B cell (primary cell): ENCODE data around the gene WDR46. TPM values are rescaled to one million over a fixed set of nuclear protein-coding genes. Genes with fewer than 3 reads are reported as not detected.

Experiments used
- ATAC-seq: fragments of 200-7000 bp; cut with Tn5 transposase; one replicate; pipeline ENCODE4 v1.10.0; 2021; ENCODE audit warnings: low read depth, mild to moderate bottlenecking, moderate number of reproducible peaks, moderate library complexity
- CTCF ChIA-PET: fragments of 350-600 bp; sonication (Branson Sonifier 250); formaldehyde crosslinking; loops from one replicate; lab custom pipeline; 2021; ENCODE audit warnings: antibody characterized with exemption, inconsistent platforms; lab: Charles Lee
- POLR2A ChIA-PET: fragments of 350-600 bp; sonication (Branson Sonifier 250); formaldehyde crosslinking; loops from one replicate; lab custom pipeline; 2021; ENCODE audit warnings: antibody characterized with exemption; lab: Charles Lee
- DNase-seq: peaks from one replicate; pipeline ENCODE4 v3.0.0; 2013
- H2AFZ ChIP-seq: 2 replicates; pipeline ENCODE4 v1.6.1; 2012; ENCODE audit warnings: mild to moderate bottlenecking, low read depth, low read length; ENCODE audit not compliant: insufficient read depth, poor library complexity, severe bottlenecking
- H3K27ac ChIP-seq, 2 donors: 1 replicate in 1 of 2; 2 replicates in 1 of 2; pipeline ENCODE4 v1.5.1; 2012 to 2013; ENCODE audit warnings: low read length in 2 of 2, mild to moderate bottlenecking in 2 of 2, moderate library complexity in 1 of 2
- H3K27me3 ChIP-seq, 4 experiments: fragments of 200-600 bp in 1 of 4; sonication (generic) in 1 of 4; replicated peaks in 1 of 4; 1 replicate in 2 of 4; 2 replicates in 2 of 4; pipeline versions ENCODE4 v1.6.1 to v1.7.0; 2013 to 2016; ENCODE audit warnings: low read length in 3 of 4, mild to moderate bottlenecking in 2 of 4, mixed read lengths in 1 of 4, moderate library complexity in 1 of 4; ENCODE audit not compliant: insufficient read depth in 4 of 4, control insufficient read depth in 3 of 4; ENCODE audit errors: control extremely low read depth in 1 of 4
- H3K36me3 ChIP-seq, 2 experiments: replicated peaks in 1 of 2; 1 replicate in 1 of 2; 2 replicates in 1 of 2; pipeline versions ENCODE4 v1.6.1 to v1.7.1; 2013; ENCODE audit warnings: low read length in 1 of 2; ENCODE audit not compliant: insufficient read depth in 2 of 2, control insufficient read depth in 1 of 2; ENCODE audit errors: control extremely low read depth in 1 of 2, extremely low read depth in 1 of 2
- H3K4me1 ChIP-seq, 2 donors: fragments of 200-600 bp in 1 of 2; sonication (generic) in 1 of 2; 1 replicate in 1 of 2; 2 replicates in 1 of 2; pipeline versions ENCODE4 v1.5.1 to v1.6.1; 2013 to 2017; ENCODE audit warnings: low read length in 2 of 2; ENCODE audit not compliant: control insufficient read depth in 2 of 2, insufficient read depth in 2 of 2
- H3K4me2 ChIP-seq: replicated peaks from 2 replicates; pipeline ENCODE3; 2012; ENCODE audit warnings: mild to moderate bottlenecking, low read depth, low read length; ENCODE audit not compliant: poor library complexity, severe bottlenecking
- H3K4me3 ChIP-seq, 5 experiments: fragments of 200-600 bp in 1 of 5; sonication (generic) in 1 of 5; 1 replicate in 3 of 5; 2 replicates in 2 of 5; pipeline versions ENCODE4 v1.5.1 to v1.7.0; 2011 to 2016; ENCODE audit warnings: low read length in 4 of 5, mild to moderate bottlenecking in 4 of 5, low read depth in 2 of 5, control low read depth in 1 of 5, moderate library complexity in 1 of 5; ENCODE audit not compliant: insufficient read depth in 1 of 5; ENCODE audit errors: control extremely low read depth in 1 of 5, extremely low read depth in 1 of 5
- H3K79me2 ChIP-seq: fragments of 200-600 bp; sonication (generic); one replicate; pipeline ENCODE4 v1.6.0; 2016; ENCODE audit warnings: low read length; ENCODE audit not compliant: control insufficient read depth, insufficient read depth
- H3K9ac ChIP-seq: fragments of 200-600 bp; sonication (generic); 2 replicates; pipeline ENCODE4 v1.6.1; 2017; ENCODE audit warnings: mild to moderate bottlenecking, low read length, moderate library complexity
- H3K9me3 ChIP-seq, 3 donors: one replicate each; pipeline versions ENCODE4 v1.6.1 to v1.7.1; 2013; ENCODE audit warnings: low read length in 2 of 3; ENCODE audit not compliant: control insufficient read depth in 2 of 3, insufficient read depth in 1 of 3; ENCODE audit errors: control extremely low read depth in 1 of 3
- H4K20me1 ChIP-seq: 2 replicates; pipeline ENCODE4 v1.6.0; 2012; ENCODE audit warnings: mild to moderate bottlenecking, low read length; ENCODE audit not compliant: insufficient read depth, control insufficient read depth, poor library complexity, severe bottlenecking
- H3K27ac Mint-ChIP-seq: one replicate; pipeline ENCODE4 v1.8.0; 2021; ENCODE audit warnings: mixed read lengths
- H3K27me3 Mint-ChIP-seq: one replicate; pipeline ENCODE4 v1.8.0; 2021; ENCODE audit warnings: mixed read lengths
- H3K4me1 Mint-ChIP-seq: one replicate; pipeline ENCODE4 v1.8.0; 2021; ENCODE audit warnings: mixed read lengths
- H3K4me3 Mint-ChIP-seq: one replicate; pipeline ENCODE4 v1.8.0; 2021; ENCODE audit warnings: mixed read lengths
- H3K9me3 Mint-ChIP-seq: one replicate; pipeline ENCODE4 v1.8.0; 2022; ENCODE audit warnings: mixed read lengths; ENCODE audit not compliant: insufficient read depth
- CTCF ChIP-seq: fragments of 200-600 bp; IDR thresholded peaks from one replicate; pipeline ENCODE4 v1.8.0; 2022; ENCODE audit warnings: antibody characterized with exemption, mild to moderate bottlenecking
- EZH2 ChIP-seq: IDR thresholded peaks from 2 replicates; pipeline ENCODE4 v1.6.1; 2012; ENCODE audit warnings: borderline replicate concordance, low read depth, mild to moderate bottlenecking, moderate library complexity, low read length; ENCODE audit not compliant: insufficient read depth, poor library complexity, severe bottlenecking
- WGBS: methylation state at CpG from one replicate; pipeline ENCODE4 v1.1.5; 2013; ENCODE audit warnings: missing lambda C conversion rate; ENCODE audit not compliant: insufficient coverage; 5-methylcytosine and 5-hydroxymethylcytosine counted together
- intact Hi-C: fragments of 100-400 bp; cut with micrococcal nuclease; formaldehyde crosslinking; loops from one replicate; pipeline ENCODE4 v1.10.0; 2022
- polyA plus RNA-seq: library from polyadenylated mRNA; depleted of rRNA; stranded (reverse); fragments of >200 nt; gene quantifications from 2 replicates; pipeline ENCODE4 v1.2.3, GENCODE V29; 2012
- total RNA-seq, 2 donors: library from RNA; stranded (reverse); fragments of 120-200 nt in 1 of 2; gene quantifications; 1 replicate in 1 of 2; 2 replicates in 1 of 2; pipeline versions ENCODE4 v1.2.3 to v1.2.4, GENCODE V29; 2013 to 2022

Gene WDR46
- total and polyA plus RNA-seq, 2 donors (not counting 1 experiment from before 2014, with no cell fraction given) = 60.1 to 77.2 TPM

DNA sequence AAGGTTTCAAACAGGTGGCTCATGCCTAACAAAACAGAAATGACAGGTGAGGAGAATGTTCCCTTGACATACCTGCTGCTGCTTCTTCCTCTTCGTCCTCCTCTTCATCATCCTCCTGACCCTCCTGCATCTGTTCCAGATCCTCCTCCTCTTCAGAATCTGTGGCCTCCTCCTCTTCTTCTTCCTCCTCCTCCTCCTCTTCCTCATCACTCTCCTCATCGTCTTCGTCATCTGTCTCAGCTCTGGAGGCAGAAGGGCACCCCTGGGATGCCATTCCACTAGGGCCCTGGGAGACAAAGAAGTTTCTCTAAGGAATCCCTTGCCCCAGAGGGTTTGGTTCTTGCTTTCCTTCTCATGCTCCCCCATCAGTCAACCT, 30.9 kb upstream of the WDR46 start:
- Histone ChIP-seq H3K79me2 (peaks cover 73% of the 10 kb centered on the region), H3K27ac (peak overlapping the region in 1 of 2 donors; percentile 1), H3K9ac (no peak overlapping the region), H2AFZ (no peak overlapping the region), H3K4me2 (peak overlapping the region; percentile 84), H3K4me1 (peaks cover 64 to 82% of the 10 kb centered on the region in 2 donors), H3K9me3 (no peaks in the 10 kb centered on the region), H3K27me3 (no peaks in the 10 kb centered on the region), H3K4me3 (no peak overlapping the region), H4K20me1 (peaks cover 34% of the 10 kb centered on the region), H3K36me3 (peaks cover 3 to 44% of the 10 kb centered on the region in 2 experiments)
- CTCF ChIA-PET = interaction anchor here (1.6 to 5.3 kb wide), 2 partner anchors 21 to 25 kb away, joined by 8 to 50 read pairs; partner anchors contain the start of gene RGL2
- no peak for DNase-seq
- POLR2A ChIA-PET = interaction anchor here (0.6 kb wide), 1 partner anchor 25 kb away, joined by 3 read pairs; no protein-coding TSS in a partner anchor
- no peak for ATAC-seq
- intact Hi-C loops = no loop called here
- TF ChIP-seq CTCF (no peak), EZH2 (no peak)
- 88% methylated on average over 3 of the region's 3 CpGs for WGBS
- peaks cover 90% of the 10 kb centered on the region for H3K4me1 Mint-ChIP-seq
- H3K27me3 Mint-ChIP-seq = no peaks in the 10 kb centered on the region
- H3K4me3 Mint-ChIP-seq = peak overlapping the region; percentile 100
- no peaks in the 10 kb centered on the region for H3K9me3 Mint-ChIP-seq
- H3K27ac Mint-ChIP-seq = peak overlapping the region; percentile 99

DNA sequence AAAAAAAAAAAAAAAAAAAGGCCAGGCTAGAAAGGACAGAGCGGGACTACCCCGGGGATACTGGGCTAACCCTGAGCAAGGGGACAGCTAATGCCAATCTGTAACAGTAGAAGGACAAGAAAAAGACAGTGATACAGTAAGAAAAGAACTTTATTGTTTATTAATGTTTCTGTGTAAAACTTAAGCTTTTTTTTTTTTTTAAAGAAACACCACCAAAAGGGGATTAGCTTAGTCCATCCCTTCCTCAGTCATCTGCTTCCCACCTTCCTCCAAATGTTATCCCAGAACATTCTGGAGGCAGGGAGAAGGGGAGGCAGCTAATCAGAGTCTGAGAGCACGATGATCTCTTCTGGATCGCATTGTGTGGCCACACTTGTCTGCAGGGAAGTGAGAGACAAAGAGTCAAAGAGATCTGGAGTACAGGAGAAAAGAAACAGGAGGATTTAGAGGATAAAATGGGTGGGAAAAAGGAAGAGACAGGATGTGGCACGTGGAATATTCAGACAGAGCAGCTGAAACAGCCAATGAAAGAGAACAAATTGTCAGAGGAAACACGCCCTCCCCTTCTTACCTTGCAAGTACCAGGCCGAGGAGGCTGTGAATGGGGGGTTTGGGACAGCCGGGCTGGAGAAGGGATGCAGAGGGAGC, 29.5 kb upstream of the WDR46 start:
- Mint-ChIP-seq H3K27me3 (no peaks in the 10 kb centered on the region), H3K9me3 (no peaks in the 10 kb centered on the region), H3K4me1 (peaks cover 89% of the 10 kb centered on the region), H3K4me3 (peak overlapping the region; percentile 100), H3K27ac (peak overlapping the region; percentile 99)
- Histone ChIP-seq H3K79me2 (peaks cover 83% of the 10 kb centered on the region), H2AFZ (peak overlapping the region; percentile 94), H3K27ac (peak overlapping the region; percentile 80 to 85), H3K4me3 (peak overlapping the region; percentile 11 to 99 (median 87)), H3K4me2 (peak overlapping the region; percentile 84), H4K20me1 (peaks cover 35% of the 10 kb centered on the region), H3K4me1 (peaks cover 66 to 79% of the 10 kb centered on the region in 2 donors), H3K36me3 (peaks cover 3 to 44% of the 10 kb centered on the region in 2 experiments), H3K9me3 (no peaks in the 10 kb centered on the region), H3K27me3 (no peaks in the 10 kb centered on the region), H3K9ac (peak overlapping the region; percentile 95)
- 87% methylated on average over 4 of the region's 8 CpGs for WGBS
- intact Hi-C loops = loop anchor here (1.0 kb wide), 2 partner anchors 26 to 92 kb away; no protein-coding TSS in a partner anchor
- ChIA-PET POLR2A (interaction anchor here (0.6 to 2.3 kb wide), 17 partner anchors 9 to 393 kb away, joined by 3 to 29 read pairs (median 8); partner anchors contain the start of genes B3GALT4, RGL2, RPS18 and UQCC2), CTCF (interaction anchor here (0.6 to 5.3 kb wide), 11 partner anchors 13 to 107 kb away, joined by 3 to 50 read pairs (median 6); partner anchors contain the start of genes B3GALT4, CUTA, RGL2 and RPS18)
- TF ChIP-seq CTCF = no peak
- peak; percentile 16 for DNase-seq
- ATAC-seq = no peak
